Activated naive CD4-positive, alpha-beta T cell treated with anti-CD3 and anti-CD28 coated beads for 36 hours (primary cell): ENCODE measurements around the gene TIGD1. TPM values are rescaled to one million over a fixed set of nuclear protein-coding genes. Genes with fewer than 3 reads are reported as not detected.

Source experiments
- CTCF ChIA-PET: fragments of 350-600 bp; sonication (Branson Sonifier 250); formaldehyde crosslinking; loops from one replicate; lab custom pipeline; 2021; ENCODE audit warnings: antibody characterized with exemption; lab: Charles Lee
- DNase-seq: peaks from one replicate; pipeline ENCODE4 v3.0.0-alpha.2; 2020
- H3K27ac Mint-ChIP-seq: one replicate; pipeline ENCODE4 v1.8.0; 2021; ENCODE audit warnings: mild to moderate bottlenecking, mixed read lengths
- H3K27me3 Mint-ChIP-seq: one replicate; pipeline ENCODE4 v1.8.0; 2021; ENCODE audit warnings: low read depth, mixed read lengths
- H3K36me3 Mint-ChIP-seq: one replicate; pipeline ENCODE4 v1.8.0; 2021; ENCODE audit warnings: low read depth, mixed read lengths
- H3K4me1 Mint-ChIP-seq: one replicate; pipeline ENCODE4 v1.8.0; 2021; ENCODE audit warnings: low read depth, mixed read lengths
- H3K4me3 Mint-ChIP-seq: one replicate; pipeline ENCODE4 v1.8.0; 2021; ENCODE audit warnings: mild to moderate bottlenecking, moderate library complexity, mixed read lengths
- H3K9me3 Mint-ChIP-seq: one replicate; pipeline ENCODE4 v1.8.0; 2021; ENCODE audit warnings: mixed read lengths
- intact Hi-C: fragments of 100-400 bp; cut with micrococcal nuclease; formaldehyde crosslinking; loops from one replicate; pipeline ENCODE4 v1.15.1; 2023
- total RNA-seq, 2 experiments: library from RNA; stranded (reverse); gene quantifications; one replicate each; pipeline ENCODE4 v1.2.3, GENCODE V29; 2021

The TIGD1 gene
- total RNA-seq, 2 experiments from 2014 or later = 7.7 to 8.3 TPM

DNA sequence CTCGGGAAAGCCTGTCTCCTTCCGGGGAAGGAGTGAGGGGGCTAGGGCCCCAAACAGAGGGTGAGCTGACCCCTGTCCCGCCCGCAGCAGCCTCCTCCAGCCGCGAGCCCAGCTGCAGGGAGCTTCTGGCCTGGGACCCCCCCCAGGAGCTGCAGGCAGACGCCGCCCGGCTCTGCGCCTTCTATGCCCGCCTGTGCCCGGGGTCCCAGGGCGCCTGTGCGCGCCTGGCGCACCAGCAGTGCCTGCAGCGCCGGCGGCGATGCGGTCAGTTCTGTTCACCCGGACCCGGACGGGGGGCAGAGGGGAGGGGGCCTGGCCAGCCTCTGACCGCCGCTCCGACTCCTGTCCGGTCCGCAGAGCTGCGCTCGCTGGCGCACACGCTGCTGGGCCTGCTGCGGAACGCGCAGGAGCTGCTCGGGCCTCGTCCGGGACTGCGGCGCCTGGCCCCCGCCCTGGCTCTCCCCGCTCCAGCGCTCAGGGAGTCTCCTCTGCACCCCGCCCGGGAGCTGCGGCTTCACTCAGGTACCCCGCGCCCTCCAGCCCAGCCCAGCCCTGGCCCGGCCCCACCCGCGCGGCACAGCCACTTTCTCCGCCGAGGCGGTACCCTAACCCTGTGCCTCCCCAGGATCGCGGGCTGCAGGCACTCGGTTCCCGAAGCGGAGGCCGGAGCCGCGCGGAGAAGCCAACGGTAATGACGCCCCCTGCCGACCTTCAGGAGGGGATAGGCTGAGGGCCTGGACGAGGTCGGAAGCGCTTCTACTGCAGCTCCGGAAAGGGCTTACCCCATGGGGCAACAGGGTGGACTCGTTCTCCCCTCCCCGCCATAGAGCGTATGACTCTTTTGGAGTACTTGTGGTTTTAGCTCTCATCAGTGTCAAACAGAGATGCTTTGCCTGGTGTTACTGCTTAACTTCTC is 26.4 kb downstream of the TIGD1 start:
- peak; percentile 53 for DNase-seq
- Mint-ChIP-seq H3K9me3 (no peaks in the 10 kb centered on the region), H3K36me3 (no peaks in the 10 kb centered on the region), H3K4me1 (peaks cover 20% of the 10 kb centered on the region), H3K27me3 (peaks cover 46% of the 10 kb centered on the region), H3K27ac (no peak overlapping the region), H3K4me3 (no peak overlapping the region)
- CTCF ChIA-PET = interaction anchor here (0.6 to 5.5 kb wide), 6 partner anchors 7 to 132 kb away, joined by 3 to 27 read pairs (median 3); no protein-coding TSS in a partner anchor
- intact Hi-C loops = loop anchor here (10.0 kb wide), 2 partner anchors 179 to 599 kb away; partner anchors contain the start of gene NPPC

DNA sequence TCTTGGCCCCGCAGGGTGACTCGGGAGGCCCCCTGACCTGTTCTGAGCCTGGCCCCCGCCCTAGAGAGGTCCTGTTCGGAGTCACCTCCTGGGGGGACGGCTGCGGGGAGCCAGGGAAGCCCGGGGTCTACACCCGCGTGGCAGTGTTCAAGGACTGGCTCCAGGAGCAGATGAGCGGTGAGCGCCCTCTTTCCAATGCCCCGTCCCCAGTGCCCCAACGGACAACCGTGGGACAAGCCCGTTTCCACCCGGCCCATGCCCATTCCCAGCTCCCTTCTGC is 27.0 kb downstream of the TIGD1 start:
- H3K4me3 Mint-ChIP-seq = no peak overlapping the region
- H3K27ac Mint-ChIP-seq = no peak overlapping the region
- H3K9me3 Mint-ChIP-seq = no peaks in the 10 kb centered on the region
- H3K27me3 Mint-ChIP-seq = peaks cover 45% of the 10 kb centered on the region
- peaks cover 14% of the 10 kb centered on the region for H3K4me1 Mint-ChIP-seq
- H3K36me3 Mint-ChIP-seq = no peaks in the 10 kb centered on the region
- DNase-seq = no peak
- CTCF ChIA-PET = interaction anchor here (0.8 to 5.5 kb wide), 4 partner anchors 76 to 131 kb away, joined by 3 to 27 read pairs (median 4); no protein-coding TSS in a partner anchor
- intact Hi-C loops = loop anchor here (10.0 kb wide), 2 partner anchors 179 to 599 kb away; partner anchors contain the start of gene NPPC

DNA sequence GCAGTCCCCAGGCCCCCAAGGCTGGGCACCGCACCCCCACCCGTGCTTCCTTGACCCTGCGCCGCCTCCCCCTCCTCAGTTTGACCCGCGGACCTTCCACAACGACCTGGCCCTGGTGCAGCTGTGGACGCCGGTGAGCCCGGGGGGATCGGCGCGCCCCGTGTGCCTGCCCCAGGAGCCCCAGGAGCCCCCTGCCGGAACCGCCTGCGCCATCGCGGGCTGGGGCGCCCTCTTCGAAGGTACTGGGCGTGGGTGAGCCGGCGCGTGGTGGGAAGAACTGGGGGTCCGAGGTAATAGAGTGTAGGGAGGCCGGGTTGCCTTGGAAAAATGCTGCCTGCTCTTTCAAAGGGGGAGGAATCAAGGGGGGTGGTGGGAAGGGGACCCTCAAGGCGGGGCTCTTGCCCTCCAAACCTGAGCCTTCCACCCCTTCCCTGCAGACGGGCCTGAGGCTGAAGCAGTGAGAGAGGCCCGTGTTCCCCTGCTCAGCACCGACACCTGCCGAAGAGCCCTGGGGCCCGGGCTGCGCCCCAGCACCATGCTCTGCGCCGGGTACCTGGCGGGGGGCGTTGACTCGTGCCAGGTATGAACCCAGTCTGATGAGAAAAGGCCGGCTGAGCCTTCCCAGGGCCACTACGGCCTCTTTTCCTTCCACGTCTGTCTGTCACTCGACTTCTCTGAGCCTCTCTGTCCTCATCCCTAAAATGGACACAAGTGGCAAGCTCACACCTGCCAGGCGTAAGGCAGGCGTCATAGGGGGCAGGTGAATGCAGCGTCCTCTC is 27.5 kb downstream of the TIGD1 start:
- DNase-seq = no peak
- Mint-ChIP-seq H3K36me3 (no peaks in the 10 kb centered on the region), H3K4me1 (peaks cover 13% of the 10 kb centered on the region), H3K4me3 (no peak overlapping the region), H3K27ac (no peak overlapping the region), H3K9me3 (no peaks in the 10 kb centered on the region), H3K27me3 (peaks cover 43% of the 10 kb centered on the region)
- CTCF ChIA-PET = interaction anchor here (0.8 to 5.5 kb wide), 7 partner anchors 9 to 131 kb away, joined by 3 to 27 read pairs (median 3); no protein-coding TSS in a partner anchor
- intact Hi-C loops = loop anchor here (1.0 to 10.0 kb wide), 3 partner anchors 79 to 598 kb away; partner anchors contain the start of gene NPPC

DNA sequence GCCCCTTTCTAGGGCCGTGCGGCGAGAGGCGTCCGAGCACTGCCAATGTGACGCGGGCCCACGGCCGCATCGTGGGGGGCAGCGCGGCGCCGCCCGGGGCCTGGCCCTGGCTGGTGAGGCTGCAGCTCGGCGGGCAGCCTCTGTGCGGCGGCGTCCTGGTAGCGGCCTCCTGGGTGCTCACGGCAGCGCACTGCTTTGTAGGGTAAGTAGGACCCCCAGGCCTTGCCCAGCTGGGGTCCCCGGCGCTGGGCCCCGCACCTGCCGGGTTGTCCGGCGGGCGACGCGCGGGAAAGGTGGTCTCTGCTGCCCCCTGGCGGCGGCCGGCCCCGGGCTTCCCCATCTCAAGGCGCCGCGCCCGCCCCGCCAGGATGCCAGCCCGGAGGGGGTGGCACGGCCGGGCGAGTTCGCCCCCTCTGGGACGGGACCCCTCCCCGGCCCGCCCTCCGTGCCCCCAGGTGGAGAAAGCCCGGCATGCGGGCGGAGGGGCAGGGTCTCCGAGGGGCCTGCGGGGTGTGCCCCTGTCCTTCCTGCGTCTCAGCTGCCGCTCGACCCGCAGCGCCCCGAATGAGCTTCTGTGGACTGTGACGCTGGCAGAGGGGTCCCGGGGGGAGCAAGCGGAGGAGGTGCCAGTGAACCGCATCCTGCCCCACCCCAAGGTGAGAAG is 28.3 kb downstream of the TIGD1 start:
- Mint-ChIP-seq H3K9me3 (no peaks in the 10 kb centered on the region), H3K27me3 (peaks cover 39% of the 10 kb centered on the region), H3K27ac (no peak overlapping the region), H3K4me1 (peaks cover 13% of the 10 kb centered on the region), H3K4me3 (no peak overlapping the region), H3K36me3 (no peaks in the 10 kb centered on the region)
- CTCF ChIA-PET = interaction anchor here (1.0 to 5.5 kb wide), 6 partner anchors 10 to 85 kb away, joined by 3 to 27 read pairs (median 4); no protein-coding TSS in a partner anchor
- peak; percentile 63 for DNase-seq
- intact Hi-C loops = loop anchor here (1.0 to 10.0 kb wide), 3 partner anchors 78 to 597 kb away; partner anchors contain the start of gene NPPC

DNA sequence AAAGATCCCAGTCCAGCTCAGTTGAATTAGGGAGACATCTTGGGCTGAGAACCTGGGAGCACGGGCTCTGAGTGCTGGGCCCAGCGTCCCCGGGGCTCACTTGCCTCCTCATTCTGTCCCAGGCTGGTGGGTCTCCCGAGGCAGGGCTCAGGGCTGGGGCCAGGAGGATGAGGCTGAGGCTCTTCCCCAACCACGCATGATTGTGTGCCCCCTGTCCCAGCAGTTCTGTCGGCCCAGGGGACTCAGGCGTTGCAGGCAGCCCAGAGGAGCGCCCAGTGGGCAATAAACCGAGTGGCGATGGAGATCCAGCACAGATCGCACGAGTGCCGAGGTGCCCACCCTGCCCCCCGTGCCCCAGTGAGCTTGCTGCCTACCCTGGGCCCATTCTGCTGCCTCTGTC is 29.3 kb downstream of the TIGD1 start:
- CTCF ChIA-PET = interaction anchor here (0.7 to 5.5 kb wide), 4 partner anchors 10 to 620 kb away, joined by 3 to 27 read pairs (median 5); no protein-coding TSS in a partner anchor
- no peak overlapping the region for H3K27ac Mint-ChIP-seq
- H3K36me3 Mint-ChIP-seq = no peaks in the 10 kb centered on the region
- no peak for DNase-seq
- H3K4me1 Mint-ChIP-seq = peaks cover 13% of the 10 kb centered on the region
- H3K9me3 Mint-ChIP-seq = no peaks in the 10 kb centered on the region
- H3K4me3 Mint-ChIP-seq = no peak overlapping the region
- intact Hi-C loops = loop anchor here (10.0 kb wide), 2 partner anchors 176 to 596 kb away; partner anchors contain the start of gene NPPC
- H3K27me3 Mint-ChIP-seq = peaks cover 32% of the 10 kb centered on the region

DNA sequence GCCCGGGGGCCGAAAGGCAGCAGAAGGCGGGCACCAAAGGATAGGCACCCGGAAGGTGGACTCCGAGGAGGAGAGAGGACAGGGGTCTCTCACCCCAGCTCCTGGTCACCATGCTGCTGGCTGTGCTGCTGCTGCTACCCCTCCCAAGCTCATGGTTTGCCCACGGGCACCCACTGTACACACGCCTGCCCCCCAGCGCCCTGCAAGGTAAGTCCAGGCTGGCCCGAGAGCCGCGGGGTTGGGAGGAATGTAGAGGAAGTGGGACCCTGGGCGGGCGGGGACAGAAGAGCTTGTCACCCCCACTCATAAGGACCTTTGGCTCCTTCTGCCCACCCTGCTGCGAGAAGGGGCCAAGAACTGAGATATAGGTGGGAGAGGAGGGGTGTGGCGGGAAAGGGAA is 29.9 kb downstream of the TIGD1 start:
- DNase-seq = no peak
- Mint-ChIP-seq H3K27me3 (peaks cover 29% of the 10 kb centered on the region), H3K9me3 (no peaks in the 10 kb centered on the region), H3K36me3 (no peaks in the 10 kb centered on the region), H3K27ac (no peak overlapping the region), H3K4me1 (peaks cover 13% of the 10 kb centered on the region), H3K4me3 (no peak overlapping the region)
- intact Hi-C loops = loop anchor here (10.0 kb wide), 2 partner anchors 176 to 596 kb away; partner anchors contain the start of gene NPPC
- CTCF ChIA-PET = interaction anchor here (0.7 to 5.5 kb wide), 3 partner anchors 59 to 619 kb away, joined by 3 to 27 read pairs (median 5); no protein-coding TSS in a partner anchor

DNA sequence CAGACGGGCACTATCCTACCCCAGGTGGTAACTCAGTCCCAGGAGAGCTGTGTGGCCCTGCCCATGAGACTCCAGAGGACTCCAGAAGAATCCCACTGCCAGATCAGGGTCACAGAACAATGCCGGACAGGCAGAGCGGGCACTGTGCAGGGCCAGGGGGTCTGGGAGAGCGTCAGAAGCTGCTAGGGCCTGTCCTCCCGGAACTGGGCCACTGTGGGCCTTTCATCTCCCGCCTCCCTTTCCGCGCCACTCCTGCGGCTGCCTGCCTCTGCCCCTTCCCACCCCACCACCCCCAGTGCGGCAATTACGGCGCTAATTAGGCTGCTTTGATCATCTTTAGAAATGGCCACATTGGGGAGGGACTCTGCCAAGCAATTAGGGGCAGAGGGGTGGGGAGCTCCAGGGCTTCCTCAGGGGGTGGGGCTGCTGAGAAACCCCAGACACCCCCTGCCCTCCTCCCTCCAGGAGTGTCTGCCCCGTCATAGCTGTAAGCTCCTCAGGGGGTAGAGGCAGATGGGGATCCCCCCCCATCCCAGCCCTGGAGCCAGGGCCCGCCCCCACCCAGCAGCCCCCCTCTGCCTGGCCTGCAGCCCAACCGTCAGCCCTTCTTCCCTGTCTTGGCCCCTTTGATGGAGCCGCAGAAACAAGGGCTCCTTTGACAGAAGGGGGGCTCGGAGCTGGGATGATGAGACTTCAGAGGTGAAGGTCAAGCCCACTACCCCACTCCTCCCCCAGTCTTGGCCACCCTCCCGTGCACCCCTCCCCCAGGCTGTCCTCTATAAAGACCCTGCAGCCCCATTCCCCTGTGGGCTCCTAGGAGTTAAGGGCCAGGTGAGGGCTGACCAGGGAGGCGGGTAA is 30.5 kb downstream of the TIGD1 start, which contains the start of gene PRSS56:
Gene PRSS56, plus strand, starts transcription at position 808 of the 858 bp plus-strand sequence. CDS start 211 bp downstream, outside the sequence.
- H3K4me1 Mint-ChIP-seq = peaks cover 13% of the 10 kb centered on the region
- no peaks in the 10 kb centered on the region for H3K36me3 Mint-ChIP-seq
- intact Hi-C loops = loop anchor here (10.0 kb wide), 2 partner anchors 175 to 595 kb away; partner anchors contain the start of gene NPPC
- H3K27me3 Mint-ChIP-seq = peaks cover 29% of the 10 kb centered on the region
- CTCF ChIA-PET = interaction anchor here (5.5 kb wide), 1 partner anchor 73 kb away, joined by 27 read pairs; no protein-coding TSS in a partner anchor
- no peak within 1 kb of the TSS for H3K4me3 Mint-ChIP-seq
- H3K9me3 Mint-ChIP-seq = no peaks in the 10 kb centered on the region
- no peak for DNase-seq
- no peak within 1 kb of the TSS for H3K27ac Mint-ChIP-seq

DNA sequence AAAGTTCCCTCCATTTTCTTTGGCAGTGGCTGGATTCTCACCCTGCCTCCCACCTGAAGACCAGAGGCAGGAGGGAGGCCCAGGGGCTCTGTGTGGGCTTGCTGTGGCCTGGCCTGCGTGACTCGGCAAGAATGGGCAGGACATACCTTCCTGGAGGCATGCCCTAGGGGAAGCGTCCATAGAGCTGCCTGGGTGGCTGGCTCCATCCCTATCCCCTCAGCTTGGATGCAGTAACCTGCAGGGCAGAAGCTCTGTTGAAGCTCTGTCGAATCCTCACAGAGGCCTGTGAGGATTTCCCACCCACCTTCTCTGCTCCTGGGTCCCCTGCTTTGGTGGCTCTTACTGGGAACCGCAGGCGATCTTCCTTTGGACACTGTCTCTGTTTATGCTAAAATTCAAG is 31.5 kb downstream of the TIGD1 start:
- CTCF ChIA-PET = no interaction called here
- Mint-ChIP-seq H3K9me3 (no peaks in the 10 kb centered on the region), H3K27me3 (peaks cover 23% of the 10 kb centered on the region), H3K27ac (no peak overlapping the region), H3K4me1 (peaks cover 11% of the 10 kb centered on the region), H3K36me3 (no peaks in the 10 kb centered on the region), H3K4me3 (no peak overlapping the region)
- intact Hi-C loops = no loop called here
- DNase-seq = no peak

DNA sequence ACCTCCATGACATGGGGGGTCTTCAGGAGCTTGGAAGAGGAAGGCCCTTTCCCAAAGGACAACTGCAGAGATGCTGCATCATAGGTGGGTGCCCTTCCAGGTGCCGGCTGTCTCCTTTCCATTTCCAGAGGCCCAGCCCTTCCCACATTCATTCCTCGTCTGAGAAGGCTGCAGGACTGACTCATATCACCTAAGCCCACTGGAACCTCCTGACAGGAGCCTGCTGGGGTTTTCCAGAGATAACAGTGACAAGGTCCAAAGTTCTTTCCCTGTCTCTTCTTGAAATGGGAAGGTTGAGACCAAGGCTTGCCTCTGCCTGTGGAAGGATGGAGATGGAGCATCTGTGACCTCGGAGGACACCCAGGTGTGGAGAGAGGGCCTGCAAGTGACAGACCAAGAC is 33.8 kb downstream of the TIGD1 start:
- intact Hi-C loops = no loop called here
- no peaks in the 10 kb centered on the region for H3K36me3 Mint-ChIP-seq
- DNase-seq = no peak
- H3K27ac Mint-ChIP-seq = no peak overlapping the region
- CTCF ChIA-PET = interaction anchor here (0.7 kb wide), 2 partner anchors 8 to 73 kb away, joined by 3 to 4 read pairs; no protein-coding TSS in a partner anchor
- no peak overlapping the region for H3K4me3 Mint-ChIP-seq
- H3K9me3 Mint-ChIP-seq = no peaks in the 10 kb centered on the region
- peaks cover 12% of the 10 kb centered on the region for H3K27me3 Mint-ChIP-seq
- peaks cover 3% of the 10 kb centered on the region for H3K4me1 Mint-ChIP-seq

DNA sequence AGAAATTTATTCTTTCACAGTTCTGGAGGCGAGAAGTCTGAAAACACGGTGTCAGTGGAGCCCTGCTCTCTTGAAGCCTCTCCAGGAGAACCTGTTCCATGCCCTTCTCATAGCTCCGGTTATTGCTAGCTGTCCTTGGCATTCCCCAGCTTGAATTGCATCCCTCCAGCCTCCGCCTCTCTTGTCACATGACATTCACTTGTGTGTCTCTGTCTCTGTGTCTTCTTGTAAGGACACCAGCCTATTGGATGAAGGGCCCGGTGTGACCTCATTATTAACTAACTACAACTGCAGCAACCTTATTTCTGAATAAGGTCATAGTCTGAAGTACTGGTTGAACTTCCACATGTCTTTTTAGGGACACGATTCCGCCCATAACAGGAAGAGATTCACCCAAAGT is 34.7 kb downstream of the TIGD1 start:
- DNase-seq = no peak
- intact Hi-C loops = no loop called here
- no peak overlapping the region for H3K4me3 Mint-ChIP-seq
- no peaks in the 10 kb centered on the region for H3K9me3 Mint-ChIP-seq
- H3K27ac Mint-ChIP-seq = no peak overlapping the region
- no peaks in the 10 kb centered on the region for H3K4me1 Mint-ChIP-seq
- H3K27me3 Mint-ChIP-seq = peaks cover 6% of the 10 kb centered on the region
- CTCF ChIA-PET = interaction anchor here (0.7 to 0.8 kb wide), 2 partner anchors 71 to 72 kb away, joined by 4 read pairs; no protein-coding TSS in a partner anchor
- H3K36me3 Mint-ChIP-seq = no peaks in the 10 kb centered on the region
